Fibroblast of lung (primary cell): ENCODE data around the gene DPYSL4. TPM values are rescaled to one million over a fixed set of nuclear protein-coding genes. Genes with fewer than 3 reads are reported as not detected.

Experiments
- DNase-seq, 2 donors: peaks; one replicate each; pipeline versions ENCODE4 v3.0.0 to v3.0.0-alpha.2; 2010; ENCODE audit warnings: low read depth in 2 of 2
- H2AFZ ChIP-seq: 2 replicates; pipeline ENCODE4 v1.5.1; 2012; ENCODE audit warnings: low read length, control low read depth, inconsistent platforms
- H3K27ac ChIP-seq: 2 replicates; pipeline ENCODE4 v1.5.1; 2011; ENCODE audit warnings: low read length, control low read depth; ENCODE audit not compliant: insufficient read depth
- H3K27me3 ChIP-seq: 2 replicates; pipeline ENCODE4 v1.5.1; 2011; ENCODE audit warnings: mild to moderate bottlenecking, low read length; ENCODE audit not compliant: control insufficient read depth, insufficient read depth
- H3K36me3 ChIP-seq: 2 replicates; pipeline ENCODE4 v1.5.1; 2011; ENCODE audit warnings: low read length; ENCODE audit not compliant: control insufficient read depth, insufficient read depth
- H3K4me1 ChIP-seq: 2 replicates; pipeline ENCODE4 v1.5.1; 2011; ENCODE audit warnings: low read length; ENCODE audit not compliant: control insufficient read depth, insufficient read depth; ENCODE audit errors: extremely low read depth
- H3K4me2 ChIP-seq: 2 replicates; pipeline ENCODE4 v1.5.1; 2011; ENCODE audit warnings: low read length, control low read depth; ENCODE audit not compliant: insufficient read depth; ENCODE audit errors: extremely low read depth
- H3K4me3 ChIP-seq, 4 experiments: fragments of 200-600 bp in 1 of 4; sonication (generic) in 1 of 4; replicated peaks in 1 of 4; 2 replicates each; pipeline ENCODE4 v1.5.1; 2011 to 2016; ENCODE audit warnings: low read length in 4 of 4, low read depth in 3 of 4, mild to moderate bottlenecking in 3 of 4, control low read depth in 2 of 4, inconsistent platforms in 1 of 4, mixed read lengths in 1 of 4; ENCODE audit not compliant: insufficient read depth in 1 of 4; ENCODE audit errors: control extremely low read depth in 1 of 4
- H3K79me2 ChIP-seq: 2 replicates; pipeline ENCODE4 v1.5.1; 2012; ENCODE audit warnings: mild to moderate bottlenecking, low read length, inconsistent platforms; ENCODE audit not compliant: control insufficient read depth, insufficient read depth
- H3K9ac ChIP-seq: 2 replicates; pipeline ENCODE4 v1.5.1; 2011; ENCODE audit warnings: mild to moderate bottlenecking, low read length, control low read depth; ENCODE audit not compliant: insufficient read depth
- H3K9me3 ChIP-seq: 2 replicates; pipeline ENCODE4 v1.5.1; 2012; ENCODE audit warnings: low read depth, low read length; ENCODE audit not compliant: control insufficient read depth, insufficient read depth
- H4K20me1 ChIP-seq: 2 replicates; pipeline ENCODE4 v1.5.1; 2011; ENCODE audit warnings: low read length; ENCODE audit not compliant: control insufficient read depth, insufficient read depth; ENCODE audit errors: extremely low read depth
- CTCF ChIP-seq, 2 donors: IDR thresholded peaks in 1 of 2; conservative IDR thresholded peaks in 1 of 2; 1 replicate in 1 of 2; 2 replicates in 1 of 2; pipeline ENCODE4 v1.5.1; 2011 to 2012; ENCODE audit warnings: low read length in 2 of 2, control low read depth in 1 of 2, inconsistent platforms in 1 of 2, low read depth in 1 of 2, mild to moderate bottlenecking in 1 of 2
- EZH2 ChIP-seq: IDR thresholded peaks from 2 replicates; pipeline ENCODE4 v1.5.1; 2012; ENCODE audit warnings: low read length, control low read depth, mild to moderate bottlenecking; ENCODE audit errors: missing control alignments
- polyA plus RNA-seq, 2 donors: library from polyadenylated mRNA; depleted of rRNA in 1 of 2; stranded (reverse) in 1 of 2; unstranded in 1 of 2; fragments of >200 nt; gene quantifications; 2 replicates each; pipeline ENCODE4 v1.2.1, GENCODE V29; 2011 to 2012; ENCODE audit warnings: missing spikeins in 1 of 2
- total RNA-seq: library from RNA; depleted of rRNA; stranded (reverse); fragments of >200 nt; gene quantifications from 2 replicates; pipeline ENCODE4 v1.2.1, GENCODE V29; 2014

Gene DPYSL4
- total and polyA plus RNA-seq, 2 donors (not counting 1 experiment from before 2014, with no cell fraction given), result 0.83 to 1.4 TPM

GRCh38 chr10:132187430-132188138, 836 bp downstream of the DPYSL4 start:
- TF ChIP-seq EZH2 (peak; percentile 74), CTCF (conservative IDR thresholded peaks at IDR 0.05 in 1 of 2, IDR thresholded peaks at IDR 0.05 in 1 of 2; ENCODE audit: low read depth in 1 of 2, low read length in 2 of 2) (no peak)
- Histone ChIP-seq H3K79me2 (no peaks in the 10 kb centered on the region), H4K20me1 (no peaks in the 10 kb centered on the region), H3K27me3 (peaks cover 19% of the 10 kb centered on the region), H3K9me3 (no peaks in the 10 kb centered on the region), H3K36me3 (no peaks in the 10 kb centered on the region), H3K27ac (no peak overlapping the region), H3K4me3 (peak overlapping the region in 3 of 4 experiments; percentile 14 to 56 (median 53)), H3K4me1 (no peaks in the 10 kb centered on the region), H3K9ac (no peak overlapping the region), H3K4me2 (peak overlapping the region; percentile 35), H2AFZ (no peak overlapping the region)
- DNase-seq, result no peak

GRCh38 chr10:132188331-132188730, 1.6 kb downstream of the DPYSL4 start:
- H3K27ac ChIP-seq, result no peak overlapping the region
- TF ChIP-seq CTCF (conservative IDR thresholded peaks at IDR 0.05 in 1 of 2, IDR thresholded peaks at IDR 0.05 in 1 of 2; ENCODE audit: low read depth in 1 of 2, low read length in 2 of 2) (no peak), EZH2 (no peak)
- no peaks in the 10 kb centered on the region for H3K79me2 ChIP-seq
- H3K4me1 ChIP-seq, result no peaks in the 10 kb centered on the region
- H3K4me3 ChIP-seq, result peak overlapping the region in 1 of 4 experiments; percentile 53
- no peak overlapping the region for H3K9ac ChIP-seq
- no peaks in the 10 kb centered on the region for H4K20me1 ChIP-seq
- no peak overlapping the region for H2AFZ ChIP-seq
- no peaks in the 10 kb centered on the region for H3K9me3 ChIP-seq
- no peak overlapping the region for H3K4me2 ChIP-seq
- H3K27me3 ChIP-seq, result peaks cover 19% of the 10 kb centered on the region
- no peaks in the 10 kb centered on the region for H3K36me3 ChIP-seq
- DNase-seq, result no peak

- no peaks in the 10 kb centered on the region for H3K9me3 ChIP-seq
- DNase-seq, result no peak
- H3K9ac ChIP-seq, result no peak overlapping the region
- H3K27ac ChIP-seq, result no peak overlapping the region
- no peak overlapping the region for H3K4me3 ChIP-seq
- H3K36me3 ChIP-seq, result no peaks in the 10 kb centered on the region
- no peak overlapping the region for H3K4me2 ChIP-seq
- H3K4me1 ChIP-seq, result no peaks in the 10 kb centered on the region
- H3K79me2 ChIP-seq, result no peaks in the 10 kb centered on the region
- TF ChIP-seq EZH2 (no peak), CTCF (conservative IDR thresholded peaks at IDR 0.05 in 1 of 2, IDR thresholded peaks at IDR 0.05 in 1 of 2; ENCODE audit: low read depth in 1 of 2, low read length in 2 of 2) (no peak)
- H4K20me1 ChIP-seq, result no peaks in the 10 kb centered on the region
- peaks cover 19% of the 10 kb centered on the region for H3K27me3 ChIP-seq
- no peak overlapping the region for H2AFZ ChIP-seq
Observed at GRCh38 chr10:132189016-132189415, 2.3 kb downstream of the DPYSL4 start.
